SU-DHL-6 (cell line): ENCODE data around the gene HTT.

Experiments
- CTCF ChIP-seq: fragments of 200-600 bp; sonication (generic); IDR thresholded peaks from one replicate; pipeline ENCODE4 v1.5.1; 2017; ENCODE audit warnings: antibody characterized with exemption, mild to moderate bottlenecking, low read length, moderate library complexity; ENCODE audit not compliant: insufficient read depth, poor library complexity, severe bottlenecking
- EZH2phosphoT487 ChIP-seq: fragments of 200-600 bp; sonication (generic), shearing (Covaris generic); conservative IDR thresholded peaks from 2 replicates; pipeline ENCODE4 v1.6.1; 2018; ENCODE audit warnings: mild to moderate bottlenecking, antibody characterized with exemption, low read length, moderate library complexity, mixed read lengths

GRCh38 chr4:3114377-3114776, 39.9 kb downstream of the HTT start:
- TF ChIP-seq CTCF, result no peak
- TF ChIP-seq EZH2phosphoT487, result no peak
